HG02938 (cell line): ENCODE measurements around the gene SPTBN4.
"Not testable (repeated sequence)": the region's sequence is repeated elsewhere in the genome, so short reads cannot be mapped to it uniquely, and the experiment has no call there.

Source experiments
- ATAC-seq: cut with Tn5 transposase; IDR thresholded peaks from one replicate; pipeline ENCODE4 v1.9.1; 2021; ENCODE audit warnings: mild to moderate bottlenecking, moderate library complexity; ENCODE audit not compliant: unreplicated experiment

The SPTBN4 gene

DNA sequence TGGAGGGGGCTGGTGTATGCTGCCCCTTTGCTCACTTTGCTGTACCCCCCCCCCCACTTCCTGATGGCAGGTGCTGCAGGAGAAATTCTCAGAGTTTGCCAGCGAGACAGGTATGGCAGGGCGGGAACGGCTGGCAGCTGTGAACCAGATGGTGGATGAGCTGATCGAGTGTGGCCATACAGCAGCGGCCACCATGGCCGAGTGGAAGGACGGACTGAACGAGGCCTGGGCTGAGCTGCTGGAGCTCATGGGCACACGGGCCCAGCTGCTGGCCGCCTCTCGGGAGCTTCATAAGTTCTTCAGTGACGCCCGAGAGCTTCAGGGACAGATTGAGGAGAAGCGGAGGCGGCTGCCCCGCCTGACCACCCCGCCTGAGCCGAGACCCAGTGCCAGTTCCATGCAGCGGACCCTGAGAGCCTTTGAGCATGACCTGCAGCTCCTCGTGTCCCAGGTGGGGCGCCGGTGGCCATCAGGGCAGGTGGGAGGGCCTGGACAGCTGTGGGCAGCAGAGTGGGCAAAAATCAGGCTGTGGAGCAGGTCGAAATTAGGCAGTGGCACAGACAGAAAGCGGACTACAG, 90.2 kb downstream of the SPTBN4 start:
- no peak for ATAC-seq

DNA sequence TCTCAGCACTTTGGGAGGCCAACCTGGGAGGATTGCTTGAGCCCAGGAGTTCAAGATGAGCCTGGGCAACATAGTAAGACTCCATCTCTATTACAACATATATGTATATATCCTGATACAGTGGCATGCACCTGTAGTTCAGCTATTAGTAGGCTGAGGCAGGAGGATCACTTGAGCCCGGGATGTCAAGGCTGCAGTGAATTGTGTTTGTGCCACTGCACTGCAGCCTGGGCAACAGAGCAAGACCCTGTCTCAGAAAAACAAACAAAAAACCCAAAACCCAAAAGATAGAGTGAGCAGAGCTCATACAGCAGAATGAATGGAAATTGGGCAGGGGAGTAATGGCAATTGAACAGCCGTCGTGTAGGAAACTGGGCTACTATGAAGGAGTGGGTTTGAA, 92.6 kb downstream of the SPTBN4 start:
- no peak for ATAC-seq

DNA sequence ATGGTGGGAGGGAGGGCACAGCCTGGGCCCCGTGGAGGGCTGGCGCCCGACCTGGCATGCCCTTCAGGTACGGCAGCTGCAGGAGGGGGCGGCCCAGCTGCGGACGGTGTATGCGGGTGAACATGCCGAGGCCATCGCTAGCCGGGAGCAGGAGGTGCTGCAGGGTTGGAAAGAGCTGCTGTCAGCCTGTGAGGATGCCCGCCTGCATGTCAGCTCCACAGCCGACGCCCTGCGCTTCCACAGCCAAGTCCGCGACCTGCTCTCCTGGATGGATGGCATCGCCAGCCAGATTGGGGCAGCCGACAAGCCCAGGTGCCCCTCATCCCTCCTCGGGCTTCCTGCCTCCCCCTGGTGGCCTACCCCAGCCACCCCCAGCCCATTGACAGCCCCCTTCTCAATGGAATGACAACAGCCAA, 93.3 kb downstream of the SPTBN4 start:
- ATAC-seq: no peak

DNA sequence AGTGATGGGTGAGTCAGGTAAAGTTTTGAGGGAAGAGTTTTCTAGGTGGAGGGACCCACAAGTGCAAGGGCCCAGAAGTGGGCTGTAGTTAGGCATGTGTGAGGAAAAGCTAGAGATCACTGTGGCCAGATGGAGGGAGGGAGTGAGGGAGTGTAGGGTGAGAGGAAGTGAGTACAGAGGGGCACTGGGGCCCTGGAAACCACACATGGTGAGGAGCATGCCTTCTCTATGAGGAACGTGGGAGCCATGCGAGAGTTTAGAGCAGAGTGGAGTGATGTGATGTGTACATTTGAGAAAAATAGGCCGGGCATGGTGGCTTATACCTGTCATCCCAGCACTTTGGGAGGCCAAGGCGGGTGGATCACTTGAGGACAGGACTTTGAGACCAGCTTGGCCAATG, 95.1 kb downstream of the SPTBN4 start:
- ATAC-seq: no peak

DNA sequence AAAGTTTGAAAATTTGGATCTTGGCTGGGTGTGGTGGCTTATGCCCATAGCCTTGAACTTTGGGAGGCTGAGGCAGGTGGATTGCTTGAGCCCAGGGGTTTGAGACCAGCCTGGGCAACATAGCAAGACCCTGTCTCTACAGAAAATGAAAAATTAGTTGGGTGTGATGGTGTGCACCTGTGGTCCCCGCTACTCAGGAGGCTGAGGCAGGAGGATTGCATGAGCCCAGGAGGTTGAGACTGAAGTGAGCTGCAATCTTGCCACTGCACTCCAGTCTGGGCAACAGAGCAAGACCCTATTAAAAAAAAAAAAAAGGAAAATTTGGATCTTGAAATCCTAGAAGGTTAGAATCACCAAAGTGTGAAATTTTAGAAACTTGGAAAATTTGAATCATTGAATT, 97.7 kb downstream of the SPTBN4 start:
- ATAC-seq: not testable (repeated sequence)

DNA sequence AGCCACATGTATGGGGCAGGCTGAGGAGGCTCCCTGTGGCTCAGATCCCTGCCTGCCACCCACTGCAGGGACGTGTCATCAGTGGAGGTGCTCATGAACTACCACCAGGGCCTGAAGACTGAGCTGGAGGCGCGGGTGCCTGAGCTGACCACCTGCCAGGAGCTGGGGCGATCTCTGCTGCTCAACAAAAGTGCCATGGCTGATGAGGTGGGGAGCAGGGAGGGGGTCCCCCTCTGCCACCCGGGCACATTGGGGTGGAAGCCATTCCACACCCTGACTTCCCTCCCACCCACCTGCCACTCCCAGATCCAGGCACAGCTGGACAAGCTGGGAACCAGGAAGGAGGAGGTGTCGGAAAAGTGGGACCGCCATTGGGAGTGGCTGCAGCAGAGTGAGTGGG, 98.6 kb downstream of the SPTBN4 start:
- no peak for ATAC-seq

DNA sequence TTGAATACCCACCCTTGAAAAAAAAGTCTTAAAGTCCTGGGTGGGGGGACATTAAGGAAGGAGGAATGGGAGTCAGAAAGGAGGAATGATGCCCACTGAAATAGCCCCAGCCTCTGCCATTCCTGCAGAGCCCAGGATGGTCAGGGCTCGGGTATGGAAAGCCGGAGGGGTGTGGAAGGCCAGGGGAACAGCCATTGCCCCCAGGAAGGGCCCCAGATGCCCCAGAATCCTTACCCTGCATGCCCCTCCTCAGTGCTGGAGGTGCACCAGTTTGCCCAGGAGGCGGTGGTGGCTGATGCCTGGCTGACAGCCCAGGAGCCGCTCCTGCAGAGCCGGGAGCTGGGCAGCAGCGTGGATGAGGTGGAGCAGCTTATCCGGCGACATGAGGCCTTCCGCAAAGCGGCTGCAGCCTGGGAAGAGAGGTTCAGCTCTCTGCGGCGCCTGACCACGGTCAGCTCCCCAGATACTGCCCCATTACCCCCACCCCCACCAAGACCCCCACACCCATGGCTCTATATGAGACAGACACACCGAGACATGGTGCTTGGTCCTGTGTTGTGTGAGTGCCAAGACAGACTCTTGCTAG, 99.2 kb downstream of the SPTBN4 start:
- ATAC-seq: no peak

DNA sequence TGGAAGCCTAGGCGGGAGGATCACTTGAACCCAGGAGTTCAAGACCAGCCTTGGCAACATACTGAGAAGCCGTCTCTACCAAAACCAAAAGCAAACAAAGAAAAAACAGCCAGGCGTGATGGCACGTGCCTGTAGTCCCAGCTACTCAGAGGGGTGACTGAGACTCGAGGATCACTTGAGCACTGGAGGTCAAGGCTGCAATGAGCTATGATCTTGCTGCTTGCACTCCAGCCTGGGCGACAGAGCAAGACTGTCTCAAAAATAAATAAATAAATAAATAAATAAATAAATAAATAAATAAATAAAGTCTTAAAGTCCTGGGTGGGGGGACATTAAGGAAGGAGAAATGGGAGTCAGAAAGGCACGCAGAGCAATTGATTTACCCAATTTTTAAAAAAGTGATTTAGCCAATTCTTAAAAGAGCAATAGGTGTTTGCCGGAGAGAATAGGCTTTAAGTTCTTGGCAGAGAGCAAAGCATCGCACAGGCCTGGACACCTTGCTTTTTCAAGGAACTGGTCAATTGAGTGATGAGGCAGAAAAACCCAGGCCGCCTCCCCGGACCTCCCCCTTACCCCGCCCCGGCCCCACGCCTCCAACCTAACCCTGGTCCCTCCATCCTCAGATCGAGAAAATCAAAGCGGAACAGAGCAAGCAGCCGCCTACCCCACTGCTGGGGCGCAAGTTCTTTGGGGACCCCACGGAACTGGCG, 100.4 kb downstream of the SPTBN4 start:
- ATAC-seq: no peak

DNA sequence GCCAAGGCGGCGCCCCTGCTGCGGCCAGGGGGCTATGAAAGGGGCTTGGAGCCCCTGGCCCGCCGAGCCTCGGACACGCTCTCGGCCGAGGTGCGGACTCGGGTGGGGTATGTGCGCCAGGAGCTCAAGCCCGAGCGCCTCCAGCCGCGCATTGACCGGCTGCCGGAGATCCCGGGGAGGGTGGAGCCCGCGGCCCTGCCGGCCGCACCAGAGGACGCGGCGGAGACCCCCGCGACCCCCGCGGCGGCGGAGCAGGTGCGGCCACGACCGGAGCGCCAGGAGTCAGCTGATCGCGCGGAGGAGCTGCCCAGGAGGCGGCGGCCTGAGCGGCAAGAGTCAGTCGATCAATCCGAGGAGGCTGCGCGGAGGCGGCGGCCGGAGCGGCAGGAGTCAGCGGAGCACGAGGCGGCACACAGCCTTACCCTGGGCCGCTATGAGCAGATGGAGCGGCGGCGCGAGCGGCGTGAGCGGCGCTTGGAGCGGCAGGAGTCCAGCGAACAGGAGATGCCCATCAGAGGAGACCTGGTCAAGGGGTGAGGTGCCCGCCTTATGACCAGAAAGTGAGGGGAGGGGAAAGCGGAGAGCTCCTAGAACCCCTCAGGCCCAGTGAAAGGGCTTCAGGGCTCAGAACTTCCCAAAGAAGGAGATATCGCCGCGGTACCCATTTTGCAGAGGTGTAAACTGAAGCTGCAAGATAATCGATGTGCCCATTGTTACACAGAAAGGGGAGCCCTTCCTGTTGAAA, 101.1 kb downstream of the SPTBN4 start:
- no peak for ATAC-seq

DNA sequence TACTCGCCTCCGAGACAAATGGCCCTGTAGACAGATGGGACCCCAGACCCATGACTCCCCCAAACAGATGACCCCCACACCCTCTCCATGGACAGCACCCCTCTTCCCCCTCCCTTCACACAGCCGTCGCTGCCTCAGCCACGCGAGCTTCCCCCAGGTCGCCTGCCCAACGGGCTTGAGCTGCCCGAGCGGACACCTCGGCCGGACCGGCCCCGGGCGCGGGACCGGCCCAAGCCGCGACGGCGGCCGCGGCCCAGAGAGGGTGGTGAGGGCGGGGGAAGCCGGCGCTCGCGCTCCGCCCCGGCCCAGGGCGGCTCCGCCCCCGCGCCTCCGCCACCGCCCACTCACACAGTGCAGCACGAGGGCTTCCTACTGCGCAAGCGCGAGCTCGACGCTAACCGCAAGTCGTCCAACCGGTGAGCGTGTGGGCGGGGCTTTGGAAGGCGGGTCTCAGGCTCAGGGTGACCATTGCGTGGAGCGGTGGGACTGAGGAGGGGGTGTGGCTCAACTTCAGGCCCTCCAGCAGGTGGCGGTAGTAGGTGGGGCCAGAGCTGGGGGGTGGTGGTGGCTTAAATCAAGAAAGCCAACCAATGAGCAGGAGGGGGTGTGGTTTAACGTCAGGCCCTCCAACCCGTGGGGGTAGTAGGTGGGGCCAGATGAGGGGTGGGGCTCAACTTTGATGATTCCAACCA, 103.7 kb downstream of the SPTBN4 start:
- ATAC-seq: peak; percentile 83

DNA sequence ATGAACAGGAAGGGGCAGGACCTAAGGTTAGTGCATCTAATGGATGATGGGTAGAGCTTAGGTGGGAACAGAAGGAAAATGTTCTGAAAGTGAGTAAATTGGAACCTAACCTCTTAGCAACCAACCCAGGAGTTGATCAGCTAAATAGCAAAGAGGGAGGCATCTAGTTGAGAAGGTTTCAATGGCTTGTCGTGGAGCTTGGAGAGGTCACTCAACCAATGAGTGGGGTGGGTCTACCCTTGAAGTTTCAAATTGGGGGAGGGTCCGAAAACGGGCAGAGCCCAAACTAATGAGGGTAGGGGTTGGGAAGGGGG, 104.2 kb downstream of the SPTBN4 start:
- no peak for ATAC-seq

DNA sequence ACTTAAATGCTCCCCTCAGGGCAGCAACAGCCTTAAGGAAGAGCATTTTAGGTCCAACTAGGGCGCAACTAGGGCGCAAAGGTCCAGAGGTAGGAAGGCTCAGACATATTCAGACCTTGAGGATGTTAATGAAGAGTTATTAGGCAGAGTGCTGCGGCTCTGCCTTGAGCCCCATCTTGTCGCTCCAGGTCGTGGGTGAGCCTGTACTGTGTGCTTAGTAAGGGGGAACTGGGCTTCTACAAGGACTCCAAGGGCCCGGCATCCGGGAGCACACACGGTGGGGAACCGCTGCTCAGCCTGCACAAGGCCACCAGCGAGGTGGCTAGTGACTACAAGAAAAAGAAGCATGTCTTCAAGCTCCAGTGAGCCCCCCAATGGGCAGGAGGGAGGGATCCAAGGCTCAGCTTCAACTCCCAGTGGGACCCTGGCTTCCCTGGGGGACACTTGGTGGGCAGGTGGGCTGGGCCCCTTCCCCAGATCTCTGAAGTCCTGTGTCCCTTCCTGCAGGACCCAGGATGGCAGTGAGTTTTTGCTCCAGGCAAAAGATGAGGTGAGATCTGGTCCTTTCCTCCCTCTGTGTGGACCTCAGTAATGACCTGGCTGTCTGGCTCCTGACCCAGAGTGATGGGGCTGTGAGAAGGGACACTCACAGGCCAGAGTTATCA, 105.2 kb downstream of the SPTBN4 start:
- ATAC-seq: no peak

DNA sequence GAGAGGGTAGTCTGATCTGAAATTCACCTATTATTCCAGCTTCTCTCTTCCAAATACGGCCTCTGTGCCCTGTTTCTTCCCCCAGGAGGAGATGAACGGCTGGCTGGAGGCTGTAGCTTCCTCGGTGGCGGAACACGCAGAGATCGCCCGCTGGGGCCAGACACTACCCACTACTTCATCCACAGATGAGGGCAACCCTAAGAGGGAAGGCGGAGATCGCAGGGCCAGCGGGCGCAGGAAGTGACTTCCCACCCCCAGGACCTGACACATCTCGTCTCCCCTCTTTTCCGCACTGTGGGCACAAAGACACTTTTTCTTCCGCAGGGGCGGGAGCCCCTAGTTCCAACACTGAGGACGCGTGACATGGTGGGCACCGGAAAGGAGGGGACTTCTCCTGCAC, 108.5 kb downstream of the SPTBN4 start:
- no peak for ATAC-seq

DNA sequence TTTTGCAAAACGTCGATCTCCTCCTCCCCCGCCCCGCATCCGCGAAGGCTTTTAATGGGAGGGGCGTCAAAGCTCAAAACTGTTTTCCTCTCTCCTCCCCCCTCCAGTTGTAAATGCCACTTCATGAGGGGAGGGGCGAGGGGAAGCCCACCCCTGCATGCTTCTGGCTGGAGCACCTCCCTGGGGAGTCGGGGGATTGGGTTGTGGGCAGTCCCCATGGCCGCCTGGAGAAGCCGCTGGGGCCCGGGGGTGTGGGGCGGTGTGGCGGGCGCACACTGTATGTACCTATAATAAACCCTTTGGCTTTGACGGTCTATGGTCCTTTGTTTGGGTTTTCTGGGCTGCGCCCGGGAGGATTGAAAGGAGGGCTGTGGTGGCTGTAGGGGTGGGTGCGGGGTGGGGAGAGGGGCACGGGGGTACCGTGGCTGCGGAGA, 109.4 kb downstream of the SPTBN4 start:
- peak; percentile 11 for ATAC-seq

DNA sequence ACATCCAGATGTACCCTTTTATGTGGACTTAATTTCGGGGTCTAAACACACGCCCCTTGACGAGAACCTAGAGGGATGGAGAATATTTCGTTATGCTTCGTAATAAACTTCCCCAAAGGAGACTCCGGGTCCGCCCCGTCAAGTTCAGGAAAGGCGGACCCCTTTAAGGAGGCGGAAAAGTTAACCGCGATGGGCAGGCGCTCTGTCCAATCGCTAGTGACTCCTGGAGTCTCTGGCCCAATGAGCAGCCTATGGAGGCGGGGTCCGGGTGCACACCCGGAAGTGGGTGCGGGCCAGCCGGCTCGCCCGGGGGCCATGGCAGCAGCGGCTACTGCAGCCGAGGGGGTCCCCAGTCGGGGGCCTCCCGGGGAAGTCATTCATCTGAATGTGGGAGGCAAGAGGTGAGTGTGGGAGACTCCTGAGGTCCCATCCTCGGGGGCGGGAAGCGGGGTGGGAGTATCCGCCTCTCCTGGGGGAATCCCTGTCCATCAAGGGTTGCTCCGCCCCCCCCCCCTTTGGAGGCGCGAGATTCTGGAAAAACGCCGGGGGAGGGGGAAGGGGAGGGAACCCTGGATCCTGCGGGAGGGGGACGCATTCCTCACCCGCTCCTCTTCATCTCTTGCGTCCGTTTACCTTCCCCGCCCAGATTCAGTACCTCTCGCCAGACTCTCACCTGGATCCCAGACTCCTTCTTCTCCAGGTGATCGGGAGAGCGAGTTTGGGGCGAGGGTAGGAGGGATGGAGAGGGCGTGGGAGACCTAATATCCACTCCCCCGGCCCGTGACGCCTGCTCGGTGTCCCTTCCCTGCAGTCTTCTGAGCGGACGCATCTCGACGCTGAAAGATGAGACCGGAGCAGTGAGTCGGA, 110.0 kb downstream of the SPTBN4 start, which contains the start of gene SHKBP1:
Gene SHKBP1 (plus strand): TSS at position 289 of the 867 bp plus-strand sequence. CDS start 27 bp downstream, at position 316.
- peak; percentile 86 for ATAC-seq

DNA sequence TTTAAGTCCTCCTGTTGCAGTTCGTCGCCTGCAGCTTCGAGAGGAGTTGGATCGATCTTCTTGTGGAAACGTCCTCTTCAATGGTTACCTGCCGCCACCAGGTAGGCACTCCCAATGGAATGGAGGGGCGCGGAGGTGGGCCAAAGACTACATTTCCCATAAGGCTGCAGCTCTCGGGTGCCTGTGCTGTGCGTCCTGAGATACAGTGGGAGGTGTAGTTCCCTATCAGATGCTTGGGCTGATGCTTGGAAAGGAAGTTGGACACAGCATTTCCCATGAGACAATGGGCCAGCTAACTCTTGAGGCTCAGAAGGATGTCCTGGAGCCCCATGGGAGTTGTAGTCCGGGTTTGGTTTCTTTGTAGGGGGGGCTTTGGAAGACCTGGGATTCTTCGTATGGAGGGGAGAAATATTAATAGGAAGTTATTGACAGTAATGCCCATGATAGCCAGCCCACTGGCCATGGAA, 111.7 kb downstream of the SPTBN4 start:
- ATAC-seq: no peak

DNA sequence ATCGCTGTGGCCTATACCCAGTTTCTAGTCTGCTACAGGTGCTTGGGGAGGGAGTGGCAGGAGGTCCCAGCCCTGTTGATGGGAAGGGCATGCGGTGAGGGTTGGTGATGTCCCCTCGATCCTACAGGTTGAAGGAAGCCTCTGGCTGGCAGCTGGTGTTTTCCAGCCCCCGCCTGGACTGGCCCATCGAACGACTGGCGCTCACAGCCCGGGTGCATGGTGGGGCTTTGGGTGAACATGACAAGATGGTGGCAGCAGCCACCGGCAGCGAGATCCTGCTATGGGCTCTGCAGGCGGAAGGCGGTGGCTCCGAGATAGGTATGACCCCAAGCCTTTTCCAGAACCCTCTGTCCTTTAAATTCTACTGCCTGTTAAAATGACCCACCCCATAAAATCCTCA, 113.8 kb downstream of the SPTBN4 start:
- ATAC-seq: no peak

DNA sequence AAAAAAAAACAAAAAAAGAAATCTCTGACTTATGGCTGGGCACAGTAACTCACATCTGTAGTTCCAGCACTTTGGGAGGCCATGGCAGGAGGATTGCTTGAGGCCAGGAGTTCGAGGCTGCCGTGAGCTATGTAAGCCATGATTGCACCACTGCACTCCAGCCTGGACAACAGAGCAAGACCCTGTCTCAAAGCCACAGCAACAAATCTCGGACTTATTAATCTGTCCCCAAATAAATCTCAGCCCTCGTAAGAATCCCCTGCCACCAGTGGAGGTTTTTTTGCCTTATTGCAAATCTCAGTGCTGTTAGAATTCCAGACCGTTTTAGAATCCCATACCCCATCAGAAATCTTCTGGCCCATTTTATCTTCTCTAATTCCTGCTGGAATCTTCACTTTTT, 114.7 kb downstream of the SPTBN4 start:
- no peak for ATAC-seq

DNA sequence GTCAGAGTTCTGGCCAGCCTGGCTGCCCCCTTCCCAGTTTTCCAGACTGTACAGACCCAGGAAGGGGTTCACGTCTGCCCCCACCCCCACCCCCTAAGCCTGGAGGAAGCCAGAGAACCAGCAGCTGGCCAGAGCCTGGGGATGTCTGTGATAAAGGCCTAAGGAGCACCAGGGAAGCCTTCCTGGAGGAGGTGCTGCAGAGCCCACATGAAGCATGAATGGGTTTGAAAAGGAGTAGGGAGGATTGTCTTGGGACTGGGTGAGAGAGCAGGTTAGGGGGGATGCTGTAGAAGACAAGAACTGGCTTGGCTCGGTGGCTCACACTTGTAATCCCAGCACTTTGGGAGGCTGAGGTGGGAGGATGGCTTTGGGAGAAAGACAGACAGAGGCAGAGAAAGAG, 115.7 kb downstream of the SPTBN4 start:
- ATAC-seq: no peak

DNA sequence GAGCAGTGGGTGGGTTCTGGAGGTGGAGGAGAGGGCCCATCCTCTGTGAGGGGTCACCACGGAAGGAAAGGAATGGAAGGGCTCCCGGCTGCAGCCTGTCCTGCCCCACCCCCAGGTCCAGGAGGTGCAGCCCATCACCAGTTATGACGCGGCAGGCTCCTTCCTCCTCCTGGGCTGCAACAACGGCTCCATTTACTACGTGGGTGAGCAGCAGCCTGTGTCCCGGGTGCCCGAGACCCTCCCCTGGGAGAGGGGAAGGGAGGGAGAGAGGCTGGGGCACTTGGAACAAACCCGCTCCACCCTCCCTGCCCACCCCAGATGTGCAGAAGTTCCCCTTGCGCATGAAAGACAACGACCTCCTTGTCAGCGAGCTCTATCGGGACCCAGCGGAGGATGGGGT, 116.5 kb downstream of the SPTBN4 start:
- no peak for ATAC-seq
